GM12891 (cell line): ENCODE data around the gene BBS2.

Experiments
- POLR2A ChIP-seq: IDR thresholded peaks from 2 replicates; pipeline ENCODE4 v1.6.1; 2011; ENCODE audit warnings: low read depth, low read length, control low read depth
- POLR2AphosphoS5 ChIP-seq: IDR thresholded peaks from 2 replicates; pipeline ENCODE4 v1.6.1; 2011; ENCODE audit warnings: low read depth, low read length, control low read depth
- SPI1 ChIP-seq: IDR thresholded peaks from 2 replicates; pipeline ENCODE4 v1.6.1; 2011; ENCODE audit warnings: low read depth, low read length, control low read depth

DNA sequence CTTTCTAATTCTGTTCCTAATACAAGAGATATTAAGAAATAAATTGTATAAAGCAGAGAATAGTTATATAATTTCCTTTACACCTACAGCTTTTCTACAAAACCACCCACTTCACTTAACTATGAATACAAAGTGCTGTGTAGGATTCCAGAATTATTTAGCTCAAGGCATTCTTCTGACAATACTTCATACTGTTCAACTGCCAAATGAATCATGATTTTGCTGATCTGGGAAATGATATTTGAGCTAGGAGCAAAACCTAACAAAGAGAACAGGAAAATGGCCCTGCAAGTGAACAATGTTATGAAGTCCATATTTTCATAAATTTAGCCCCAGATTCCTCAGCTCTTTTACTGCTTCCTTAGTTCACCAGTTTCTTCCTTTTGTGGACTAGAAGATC is 12.9 kb downstream of the BBS2 start:
- TF ChIP-seq POLR2AphosphoS5 (no peak), POLR2A (no peak), SPI1 (no peak)
